BLaER1 (cell line): Measurements from ENCODE around the gene PPP6R1.

Source experiments
- H3K27ac ChIP-seq: shearing (Covaris generic); formaldehyde crosslinking; 2 replicates; pipeline ENCODE4 v1.8.1; 2022
- H3K27me3 ChIP-seq: shearing (Covaris generic); formaldehyde crosslinking; 2 replicates; pipeline ENCODE4 v1.8.1; 2022
- H3K36me3 ChIP-seq: shearing (Covaris generic); formaldehyde crosslinking; 2 replicates; pipeline ENCODE4 v1.8.1; 2022
- H3K4me1 ChIP-seq: shearing (Covaris generic); formaldehyde crosslinking; 2 replicates; pipeline ENCODE4 v1.8.1; 2022
- H3K4me2 ChIP-seq: shearing (Covaris generic); formaldehyde crosslinking; 2 replicates; pipeline ENCODE4 v1.8.1; 2022
- H3K4me3 ChIP-seq: shearing (Covaris generic); formaldehyde crosslinking; 2 replicates; pipeline ENCODE4 v1.8.1; 2022
- H3K9ac ChIP-seq: shearing (Covaris generic); formaldehyde crosslinking; 2 replicates; pipeline ENCODE4 v1.8.1; 2022
- H3K9me3 ChIP-seq: shearing (Covaris generic); formaldehyde crosslinking; 2 replicates; pipeline ENCODE4 v1.8.1; 2022
- H4K20me1 ChIP-seq: shearing (Covaris generic); formaldehyde crosslinking; 2 replicates; pipeline ENCODE4 v1.8.1; 2022
- Cebpa-rat ChIP-seq: shearing (Covaris generic); IDR thresholded peaks from 2 replicates; pipeline ENCODE4 v1.8.1; 2022

PPP6R1 gene

GRCh38 chr19:55189403-55189835 lies 69.4 kb downstream of the PPP6R1 start:
- H3K9me3 ChIP-seq = no peaks in the 10 kb centered on the region
- no peak overlapping the region for H3K9ac ChIP-seq
- no peak for TF ChIP-seq Cebpa-rat
- H4K20me1 ChIP-seq = no peaks in the 10 kb centered on the region
- no peaks in the 10 kb centered on the region for H3K36me3 ChIP-seq
- peaks cover 17% of the 10 kb centered on the region for H3K4me1 ChIP-seq
- no peak overlapping the region for H3K4me2 ChIP-seq
- H3K27ac ChIP-seq = no peak overlapping the region
- H3K27me3 ChIP-seq = no peaks in the 10 kb centered on the region
- H3K4me3 ChIP-seq = no peak overlapping the region

GRCh38 chr19:55188625-55189024 lies 70.2 kb downstream of the PPP6R1 start:
- Histone ChIP-seq H3K27me3 (no peaks in the 10 kb centered on the region), H3K4me3 (no peak overlapping the region), H3K4me1 (peaks cover 17% of the 10 kb centered on the region), H3K9ac (peak overlapping the region; percentile 54; the same call in 1 of the 2 replicates), H3K9me3 (no peaks in the 10 kb centered on the region), H3K36me3 (no peaks in the 10 kb centered on the region), H4K20me1 (no peaks in the 10 kb centered on the region), H3K4me2 (peak overlapping the region; percentile 74), H3K27ac (peak overlapping the region; percentile 43; the same call in 1 of the 2 replicates)
- TF ChIP-seq Cebpa-rat = no peak

GRCh38 chr19:55186080-55186479 lies 72.7 kb downstream of the PPP6R1 start:
- Histone ChIP-seq H3K4me3 (no peak overlapping the region), H3K4me2 (no peak overlapping the region), H4K20me1 (peaks cover 6% of the 10 kb centered on the region; the same call in 1 of the 2 replicates), H3K27ac (no peak overlapping the region), H3K27me3 (peaks cover 17% of the 10 kb centered on the region; the same call in 1 of the 2 replicates), H3K4me1 (peaks cover 17% of the 10 kb centered on the region), H3K36me3 (no peaks in the 10 kb centered on the region), H3K9me3 (no peaks in the 10 kb centered on the region), H3K9ac (no peak overlapping the region)
- no peak for TF ChIP-seq Cebpa-rat

GRCh38 chr19:55181740-55182139 lies 77.1 kb downstream of the PPP6R1 start:
- Histone ChIP-seq H3K4me3 (no peak overlapping the region), H3K9ac (no peak overlapping the region), H3K9me3 (no peaks in the 10 kb centered on the region), H4K20me1 (peaks cover 24% of the 10 kb centered on the region), H3K27me3 (peaks cover 27% of the 10 kb centered on the region), H3K4me1 (peaks cover 24% of the 10 kb centered on the region), H3K36me3 (no peaks in the 10 kb centered on the region), H3K27ac (no peak overlapping the region), H3K4me2 (no peak overlapping the region)
- no peak for TF ChIP-seq Cebpa-rat
